H9 (cell line): ENCODE measurements around the gene SLC35F6. TPM values are rescaled to one million over a fixed set of nuclear protein-coding genes. Genes with fewer than 3 reads are reported as not detected.

Source experiments
- DNase-seq: peaks from one replicate; pipeline ENCODE4 v3.0.0-alpha.2; 2017
- H2AFZ ChIP-seq: one replicate; pipeline ENCODE4 v1.6.1; 2013; ENCODE audit warnings: mild to moderate bottlenecking, low read length, control low read depth, moderate library complexity
- H2AK5ac ChIP-seq: 2 replicates; pipeline ENCODE4 v1.6.1; 2013; ENCODE audit warnings: low read length, control low read depth, mixed read lengths; ENCODE audit not compliant: insufficient read length
- H2BK120ac ChIP-seq: one replicate; pipeline ENCODE4 v1.6.1; 2013; ENCODE audit warnings: low read depth, mild to moderate bottlenecking, low read length, control low read depth, inconsistent platforms; ENCODE audit not compliant: poor library complexity, severe bottlenecking
- H2BK12ac ChIP-seq: 2 replicates; pipeline ENCODE4 v1.6.1; 2013; ENCODE audit warnings: low read length, control low read depth, mixed read lengths, low read depth; ENCODE audit not compliant: insufficient read length
- H2BK15ac ChIP-seq: 2 replicates; pipeline ENCODE4 v1.6.1; 2013; ENCODE audit warnings: low read depth, low read length, control low read depth
- H2BK20ac ChIP-seq: one replicate; pipeline ENCODE4 v1.6.1; 2013; ENCODE audit warnings: low read depth, mild to moderate bottlenecking, low read length, control low read depth, inconsistent platforms; ENCODE audit not compliant: poor library complexity, severe bottlenecking
- H2BK5ac ChIP-seq: 2 replicates; pipeline ENCODE4 v1.6.1; 2013; ENCODE audit warnings: low read length, control low read depth, mixed read lengths; ENCODE audit not compliant: insufficient read length
- H3K14ac ChIP-seq: 2 replicates; pipeline ENCODE4 v1.6.1; 2013; ENCODE audit warnings: low read length, control low read depth; ENCODE audit not compliant: insufficient read depth
- H3K18ac ChIP-seq: 2 replicates; pipeline ENCODE4 v1.6.1; 2013; ENCODE audit warnings: low read depth, mild to moderate bottlenecking, mixed read lengths, low read length, control low read depth; ENCODE audit not compliant: insufficient read length
- H3K23ac ChIP-seq: 2 replicates; pipeline ENCODE4 v1.6.1; 2013; ENCODE audit warnings: low read length, control low read depth, mixed read lengths, low read depth; ENCODE audit not compliant: insufficient read length
- H3K23me2 ChIP-seq: 2 replicates; pipeline ENCODE4 v1.6.1; 2013; ENCODE audit warnings: low read depth, mild to moderate bottlenecking, mixed read lengths, low read length, control low read depth; ENCODE audit not compliant: insufficient read length, poor library complexity, severe bottlenecking
- H3K27ac ChIP-seq: 2 replicates; pipeline ENCODE4 v1.5.1; 2013; ENCODE audit warnings: low read length, control low read depth, mixed read lengths, low read depth; ENCODE audit not compliant: insufficient read length
- H3K27me3 ChIP-seq: 2 replicates; pipeline ENCODE4 v1.6.1; 2013; ENCODE audit warnings: low read length, control low read depth, inconsistent platforms; ENCODE audit not compliant: insufficient read depth
- H3K4ac ChIP-seq: 2 replicates; pipeline ENCODE4 v1.6.1; 2013; ENCODE audit warnings: low read depth, mild to moderate bottlenecking, control low read depth, inconsistent platforms, low read length, moderate library complexity
- H3K4me1 ChIP-seq: 2 replicates; pipeline ENCODE4 v1.6.1; 2013; ENCODE audit warnings: low read length, control low read depth, inconsistent platforms; ENCODE audit not compliant: insufficient read depth
- H3K4me2 ChIP-seq: 2 replicates; pipeline ENCODE4 v1.6.1; 2013; ENCODE audit warnings: low read length, control low read depth, mixed read lengths; ENCODE audit not compliant: insufficient read length, insufficient read depth
- H3K56ac ChIP-seq: 2 replicates; pipeline ENCODE4 v1.6.1; 2013; ENCODE audit warnings: low read depth, mild to moderate bottlenecking, mixed read lengths, low read length, control low read depth; ENCODE audit not compliant: insufficient read length
- H3K79me1 ChIP-seq: 2 replicates; pipeline ENCODE4 v1.6.1; 2013; ENCODE audit warnings: low read depth, mild to moderate bottlenecking, moderate library complexity, low read length, control low read depth, inconsistent platforms; ENCODE audit not compliant: insufficient read depth, poor library complexity, severe bottlenecking
- H3K79me2 ChIP-seq: 2 replicates; pipeline ENCODE4 v1.6.1; 2013; ENCODE audit warnings: low read length, control low read depth, inconsistent platforms; ENCODE audit not compliant: insufficient read depth
- H3K9ac ChIP-seq: 2 replicates; pipeline ENCODE4 v1.6.1; 2013; ENCODE audit warnings: low read length, control low read depth, mixed read lengths; ENCODE audit not compliant: insufficient read length; ENCODE audit errors: extremely low read depth
- H3K9me3 ChIP-seq: one replicate; pipeline ENCODE4 v1.6.1; 2013; ENCODE audit warnings: low read depth, low read length, inconsistent platforms; ENCODE audit not compliant: control insufficient read depth
- H3T11ph ChIP-seq: one replicate; pipeline ENCODE4 v1.6.1; 2013; ENCODE audit warnings: mild to moderate bottlenecking, low read length, control low read depth, inconsistent platforms
- H4K20me1 ChIP-seq: one replicate; pipeline ENCODE4 v1.6.1; 2013; ENCODE audit not compliant: control insufficient read depth, insufficient read length, insufficient read depth
- H4K5ac ChIP-seq: 2 replicates; pipeline ENCODE4 v1.6.1; 2013; ENCODE audit warnings: low read depth, mild to moderate bottlenecking, mixed read lengths, low read length, control low read depth; ENCODE audit not compliant: insufficient read length
- H4K8ac ChIP-seq: replicated peaks from 2 replicates; pipeline ENCODE4 v1.6.1; 2013; ENCODE audit warnings: low read length, control low read depth, mixed read lengths, low read depth; ENCODE audit not compliant: insufficient read length
- H4K91ac ChIP-seq: 2 replicates; pipeline ENCODE4 v1.6.1; 2013; ENCODE audit warnings: low read depth, mild to moderate bottlenecking, moderate library complexity, mixed read lengths, low read length, control low read depth; ENCODE audit not compliant: insufficient read length
- H3K27ac Mint-ChIP-seq, 3 experiments: 2 replicates in 2 of 3; 3 replicates in 1 of 3; pipeline ENCODE4 v1.8.0; 2020 to 2021; ENCODE audit warnings: mixed read lengths in 3 of 3, mild to moderate bottlenecking in 1 of 3, moderate library complexity in 1 of 3
- H3K27me3 Mint-ChIP-seq: 2 replicates; pipeline ENCODE4 v1.8.0; 2021; ENCODE audit warnings: low read depth, mild to moderate bottlenecking, moderate library complexity, mixed read lengths
- H3K36me3 Mint-ChIP-seq, 3 experiments: 2 replicates in 2 of 3; 3 replicates in 1 of 3; pipeline ENCODE4 v1.8.0; 2020 to 2021; ENCODE audit warnings: low read depth in 3 of 3, mixed read lengths in 3 of 3; ENCODE audit not compliant: insufficient read depth in 1 of 3
- H3K4me1 Mint-ChIP-seq, 2 experiments: 2 replicates each; pipeline ENCODE4 v1.8.0; 2020; ENCODE audit warnings: mixed read lengths in 2 of 2
- H3K4me3 Mint-ChIP-seq, 2 experiments: 2 replicates in 1 of 2; 3 replicates in 1 of 2; pipeline ENCODE4 v1.8.0; 2020 to 2021; ENCODE audit warnings: mild to moderate bottlenecking in 2 of 2, mixed read lengths in 2 of 2, moderate library complexity in 1 of 2
- H3K9me3 Mint-ChIP-seq, 2 experiments: 2 replicates in 1 of 2; 3 replicates in 1 of 2; pipeline ENCODE4 v1.8.0; 2020; ENCODE audit warnings: mild to moderate bottlenecking in 2 of 2, mixed read lengths in 2 of 2, moderate library complexity in 1 of 2
- CTCF ChIP-seq: fragments of 200-600 bp; sonication (generic); conservative IDR thresholded peaks from 3 replicates; pipeline ENCODE4 v1.8.0; 2021; ENCODE audit warnings: antibody characterized with exemption, mild to moderate bottlenecking
- WGBS: extraction: QIAGEN DNeasy Blood & Tissue Kit; methylation state at CpG from one replicate; pipeline ENCODE4 v1.1.7; 2013; ENCODE audit warnings: missing lambda C conversion rate, low lambda C conversion rate, mixed read lengths; ENCODE audit not compliant: insufficient read length; ENCODE audit errors: extremely low coverage; 5-methylcytosine and 5-hydroxymethylcytosine counted together
- total RNA-seq: library from RNA; stranded (reverse); gene quantifications from 2 replicates; pipeline ENCODE4 v1.2.1, GENCODE V29; 2021

SLC35F6 gene
- total RNA-seq, 1 experiment from 2014 or later, result 15.7 TPM

GRCh38 chr2:26764906-26765305, 822 bp downstream of the SLC35F6 start:
- Histone ChIP-seq H3K27ac (no peak overlapping the region), H3K18ac (no peak overlapping the region), H2BK15ac (no peak overlapping the region), H2AFZ (no peak overlapping the region), H3K23me2 (peaks cover 4% of the 10 kb centered on the region), H2BK12ac (no peak overlapping the region), H4K20me1 (no peaks in the 10 kb centered on the region), H2BK5ac (no peak overlapping the region), H3K23ac (no peak overlapping the region), H3K9me3 (no peaks in the 10 kb centered on the region), H3K27me3 (no peaks in the 10 kb centered on the region), H3K4me1 (peaks cover 2% of the 10 kb centered on the region; the same call in 1 of the 2 replicates), H2BK120ac (no peak overlapping the region), H4K8ac (no peak overlapping the region), H2BK20ac (no peak overlapping the region), H4K91ac (peak overlapping the region; percentile 33), H3K14ac (no peak overlapping the region), H3T11ph (no peak overlapping the region), H3K4ac (no peak overlapping the region), H2AK5ac (no peak overlapping the region), H3K79me2 (no peaks in the 10 kb centered on the region), H3K79me1 (no peaks in the 10 kb centered on the region), H3K4me2 (peak overlapping the region; percentile 75), H3K9ac (peak overlapping the region; percentile 50), H3K56ac (no peak overlapping the region), H4K5ac (no peak overlapping the region)
- TF ChIP-seq CTCF, result no peak
- H3K27ac Mint-ChIP-seq, result no peak overlapping the region
- H3K4me3 Mint-ChIP-seq, result peak overlapping the region; percentile 83 to 86
- no peaks in the 10 kb centered on the region; a peak in 1 of 5 replicates for H3K9me3 Mint-ChIP-seq
- peaks cover 12 to 14% of the 10 kb centered on the region in 2 experiments for H3K4me1 Mint-ChIP-seq
- H3K27me3 Mint-ChIP-seq, result peaks cover 12% of the 10 kb centered on the region
- WGBS, result no CpG with 5 or more reads among the region's 3 CpGs
- H3K36me3 Mint-ChIP-seq, result no peaks in the 10 kb centered on the region
- DNase-seq, result no peak
